Measurements from ENCODE around the gene MTFP1.

DNA sequence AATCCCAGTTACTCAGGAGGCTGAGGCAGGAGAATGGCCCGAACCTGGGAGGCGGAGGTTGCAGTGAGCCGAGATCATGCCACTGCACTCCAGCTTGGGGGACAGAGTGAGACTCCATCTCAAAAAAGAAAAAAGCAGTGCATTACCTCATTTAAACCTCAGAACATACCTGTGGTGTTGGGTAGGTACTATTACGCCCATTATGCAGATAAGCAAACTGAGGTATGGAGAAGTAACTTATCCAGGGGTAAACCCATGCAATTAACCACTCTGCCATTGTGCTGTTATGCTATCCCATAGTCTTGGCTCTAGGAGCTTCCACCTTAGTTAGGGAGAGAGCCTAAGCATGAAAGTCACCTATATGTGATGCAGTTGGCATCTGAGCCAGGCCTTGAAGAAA, 48.6 kb downstream of the MTFP1 start:
- TF ChIP-seq, protein P1, sequence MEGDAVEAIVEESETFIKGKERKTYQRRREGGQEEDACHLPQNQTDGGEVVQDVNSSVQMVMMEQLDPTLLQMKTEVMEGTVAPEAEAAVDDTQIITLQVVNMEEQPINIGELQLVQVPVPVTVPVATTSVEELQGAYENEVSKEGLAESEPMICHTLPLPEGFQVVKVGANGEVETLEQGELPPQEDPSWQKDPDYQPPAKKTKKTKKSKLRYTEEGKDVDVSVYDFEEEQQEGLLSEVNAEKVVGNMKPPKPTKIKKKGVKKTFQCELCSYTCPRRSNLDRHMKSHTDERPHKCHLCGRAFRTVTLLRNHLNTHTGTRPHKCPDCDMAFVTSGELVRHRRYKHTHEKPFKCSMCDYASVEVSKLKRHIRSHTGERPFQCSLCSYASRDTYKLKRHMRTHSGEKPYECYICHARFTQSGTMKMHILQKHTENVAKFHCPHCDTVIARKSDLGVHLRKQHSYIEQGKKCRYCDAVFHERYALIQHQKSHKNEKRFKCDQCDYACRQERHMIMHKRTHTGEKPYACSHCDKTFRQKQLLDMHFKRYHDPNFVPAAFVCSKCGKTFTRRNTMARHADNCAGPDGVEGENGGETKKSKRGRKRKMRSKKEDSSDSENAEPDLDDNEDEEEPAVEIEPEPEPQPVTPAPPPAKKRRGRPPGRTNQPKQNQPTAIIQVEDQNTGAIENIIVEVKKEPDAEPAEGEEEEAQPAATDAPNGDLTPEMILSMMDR (IDR thresholded peaks at IDR 0.05; ENCODE audit: borderline replicate concordance, extremely low read depth, low read length, poor library complexity, severe bottlenecking): no peak
- no peak for TF ChIP-seq EZH2 (IDR thresholded peaks at IDR 0.05; ENCODE audit: borderline replicate concordance, low read depth, low read length, severe bottlenecking)

Measured in DND-41 (cell line).